Measurements from ENCODE around the gene KCNJ9.
A peak's percentile ranks its signal among the peaks of the same experiment; 100 is the strongest.
"Not testable (repeated sequence)": the region's sequence is repeated elsewhere in the genome, so short reads cannot be mapped to it uniquely, and the experiment has no call there.

KCNJ9 gene

GRCh38 chr1:160101717-160102522, 20.6 kb downstream of the KCNJ9 start:
- H3K27me3 Mint-ChIP-seq, result no peaks in the 10 kb centered on the region
- H3K9me3 Mint-ChIP-seq (ENCODE audit: low read depth), result no peaks in the 10 kb centered on the region
- no peaks in the 10 kb centered on the region for H3K36me3 Mint-ChIP-seq
- H3K4me1 Mint-ChIP-seq (ENCODE audit: low read depth), result peaks cover 46% of the 10 kb centered on the region
- H3K27ac Mint-ChIP-seq, result peak overlapping the region; percentile 98
- no peak overlapping the region for H3K4me3 Mint-ChIP-seq

GRCh38 chr1:160103658-160104408, 22.5 kb downstream of the KCNJ9 start:
- Mint-ChIP-seq H3K36me3 (no peaks in the 10 kb centered on the region), H3K27ac (no peak overlapping the region), H3K27me3 (no peaks in the 10 kb centered on the region), H3K9me3 (ENCODE audit: low read depth) (no peaks in the 10 kb centered on the region), H3K4me1 (ENCODE audit: low read depth) (peaks cover 40% of the 10 kb centered on the region), H3K4me3 (no peak overlapping the region)

- no peaks in the 10 kb centered on the region for H3K9me3 Mint-ChIP-seq (ENCODE audit: low read depth)
- no peak overlapping the region for H3K4me3 Mint-ChIP-seq
- no peaks in the 10 kb centered on the region for H3K36me3 Mint-ChIP-seq
- H3K27me3 Mint-ChIP-seq, result peaks cover 1% of the 10 kb centered on the region
- peaks cover 39% of the 10 kb centered on the region for H3K4me1 Mint-ChIP-seq (ENCODE audit: low read depth)
- no peak overlapping the region for H3K27ac Mint-ChIP-seq
Measured at GRCh38 chr1:160104486-160104885, 23.1 kb downstream of the KCNJ9 start.

- Mint-ChIP-seq H3K9me3 (ENCODE audit: low read depth) (no peaks in the 10 kb centered on the region), H3K4me3 (no peak overlapping the region), H3K4me1 (ENCODE audit: low read depth) (peaks cover 35% of the 10 kb centered on the region), H3K36me3 (no peaks in the 10 kb centered on the region), H3K27ac (no peak overlapping the region), H3K27me3 (peaks cover 1% of the 10 kb centered on the region)
Measured at GRCh38 chr1:160105155-160105554, 23.8 kb downstream of the KCNJ9 start.

GRCh38 chr1:160107512-160107911, 26.2 kb downstream of the KCNJ9 start:
- Mint-ChIP-seq H3K27ac (no peak overlapping the region), H3K27me3 (peaks cover 1% of the 10 kb centered on the region), H3K4me3 (no peak overlapping the region), H3K9me3 (ENCODE audit: low read depth) (no peaks in the 10 kb centered on the region), H3K4me1 (ENCODE audit: low read depth) (peaks cover 16% of the 10 kb centered on the region), H3K36me3 (no peaks in the 10 kb centered on the region)

- H3K27me3 Mint-ChIP-seq, result peaks cover 1% of the 10 kb centered on the region
- no peaks in the 10 kb centered on the region for H3K9me3 Mint-ChIP-seq (ENCODE audit: low read depth)
- H3K27ac Mint-ChIP-seq, result peak overlapping the region; percentile 64
- peaks cover 6% of the 10 kb centered on the region for H3K4me1 Mint-ChIP-seq (ENCODE audit: low read depth)
- H3K36me3 Mint-ChIP-seq, result no peaks in the 10 kb centered on the region
- no peak overlapping the region for H3K4me3 Mint-ChIP-seq
Measured at GRCh38 chr1:160108888-160109662, 27.7 kb downstream of the KCNJ9 start.

GRCh38 chr1:160109686-160110085, 28.3 kb downstream of the KCNJ9 start:
- Mint-ChIP-seq H3K4me1 (ENCODE audit: low read depth) (peaks cover 6% of the 10 kb centered on the region), H3K27me3 (peaks cover 1% of the 10 kb centered on the region), H3K4me3 (no peak overlapping the region), H3K36me3 (no peaks in the 10 kb centered on the region), H3K9me3 (ENCODE audit: low read depth) (no peaks in the 10 kb centered on the region), H3K27ac (peak overlapping the region; percentile 22)

GRCh38 chr1:160111462-160111861, 30.1 kb downstream of the KCNJ9 start:
- H3K27me3 Mint-ChIP-seq; H3K9me3 Mint-ChIP-seq (ENCODE audit: low read depth); H3K27ac Mint-ChIP-seq; H3K4me1 Mint-ChIP-seq (ENCODE audit: low read depth); H3K4me3 Mint-ChIP-seq; H3K36me3 Mint-ChIP-seq: not testable (repeated sequence)

GRCh38 chr1:160112357-160112756, 31.0 kb downstream of the KCNJ9 start:
- no peak overlapping the region for H3K4me3 Mint-ChIP-seq
- no peaks in the 10 kb centered on the region for H3K36me3 Mint-ChIP-seq
- H3K27me3 Mint-ChIP-seq, result peaks cover 3% of the 10 kb centered on the region
- no peaks in the 10 kb centered on the region for H3K9me3 Mint-ChIP-seq (ENCODE audit: low read depth)
- no peak overlapping the region for H3K27ac Mint-ChIP-seq
- H3K4me1 Mint-ChIP-seq (ENCODE audit: low read depth), result peaks cover 6% of the 10 kb centered on the region

GRCh38 chr1:160113407-160113806, 32.1 kb downstream of the KCNJ9 start:
- Mint-ChIP-seq H3K4me3 (no peak overlapping the region), H3K27ac (no peak overlapping the region), H3K36me3 (no peaks in the 10 kb centered on the region), H3K4me1 (ENCODE audit: low read depth) (peaks cover 6% of the 10 kb centered on the region), H3K9me3 (ENCODE audit: low read depth) (no peaks in the 10 kb centered on the region), H3K27me3 (peaks cover 6% of the 10 kb centered on the region)

GRCh38 chr1:160114085-160114484, 32.7 kb downstream of the KCNJ9 start:
- Mint-ChIP-seq H3K27ac (no peak overlapping the region), H3K36me3 (no peaks in the 10 kb centered on the region), H3K27me3 (peaks cover 6% of the 10 kb centered on the region), H3K4me1 (ENCODE audit: low read depth) (peaks cover under 1% of the 10 kb centered on the region), H3K4me3 (no peak overlapping the region), H3K9me3 (ENCODE audit: low read depth) (no peaks in the 10 kb centered on the region)

- no peaks in the 10 kb centered on the region for H3K36me3 Mint-ChIP-seq
- H3K27ac Mint-ChIP-seq, result no peak within 1 kb of the TSS
- no peak within 1 kb of the TSS for H3K4me3 Mint-ChIP-seq
- H3K27me3 Mint-ChIP-seq, result peaks cover 6% of the 10 kb centered on the region
- H3K4me1 Mint-ChIP-seq (ENCODE audit: low read depth), result no peaks in the 10 kb centered on the region
- no peaks in the 10 kb centered on the region for H3K9me3 Mint-ChIP-seq (ENCODE audit: low read depth)
Measured at GRCh38 chr1:160115545-160116282, 34.4 kb downstream of the KCNJ9 start, which contains the start of gene ATP1A2. TSS of gene ATP1A2 (plus strand) at chr1:160115759. CDS start at chr1:160115862, 103 bp downstream.

GRCh38 chr1:160116283-160117147, 35.2 kb downstream of the KCNJ9 start:
- no peaks in the 10 kb centered on the region for H3K36me3 Mint-ChIP-seq
- no peaks in the 10 kb centered on the region for H3K9me3 Mint-ChIP-seq (ENCODE audit: low read depth)
- peaks cover 6% of the 10 kb centered on the region for H3K27me3 Mint-ChIP-seq
- H3K27ac Mint-ChIP-seq, result no peak overlapping the region
- no peaks in the 10 kb centered on the region for H3K4me1 Mint-ChIP-seq (ENCODE audit: low read depth)
- H3K4me3 Mint-ChIP-seq, result no peak overlapping the region

GRCh38 chr1:160117300-160117699, 36.0 kb downstream of the KCNJ9 start:
- H3K9me3 Mint-ChIP-seq (ENCODE audit: low read depth), result no peaks in the 10 kb centered on the region
- H3K27me3 Mint-ChIP-seq, result peaks cover 6% of the 10 kb centered on the region
- no peak overlapping the region for H3K27ac Mint-ChIP-seq
- no peaks in the 10 kb centered on the region for H3K36me3 Mint-ChIP-seq
- H3K4me1 Mint-ChIP-seq (ENCODE audit: low read depth), result no peaks in the 10 kb centered on the region
- H3K4me3 Mint-ChIP-seq, result no peak overlapping the region

Data from activated naive CD8-positive, alpha-beta T cell (primary cell).